GM18502 (cell line): ENCODE measurements around the gene CLIP2.

Source experiments
- ATAC-seq: cut with Tn5 transposase; IDR thresholded peaks from one replicate; pipeline ENCODE4 v1.9.1; 2021; ENCODE audit warnings: mild to moderate bottlenecking; ENCODE audit not compliant: unreplicated experiment, poor library complexity

The CLIP2 gene

DNA sequence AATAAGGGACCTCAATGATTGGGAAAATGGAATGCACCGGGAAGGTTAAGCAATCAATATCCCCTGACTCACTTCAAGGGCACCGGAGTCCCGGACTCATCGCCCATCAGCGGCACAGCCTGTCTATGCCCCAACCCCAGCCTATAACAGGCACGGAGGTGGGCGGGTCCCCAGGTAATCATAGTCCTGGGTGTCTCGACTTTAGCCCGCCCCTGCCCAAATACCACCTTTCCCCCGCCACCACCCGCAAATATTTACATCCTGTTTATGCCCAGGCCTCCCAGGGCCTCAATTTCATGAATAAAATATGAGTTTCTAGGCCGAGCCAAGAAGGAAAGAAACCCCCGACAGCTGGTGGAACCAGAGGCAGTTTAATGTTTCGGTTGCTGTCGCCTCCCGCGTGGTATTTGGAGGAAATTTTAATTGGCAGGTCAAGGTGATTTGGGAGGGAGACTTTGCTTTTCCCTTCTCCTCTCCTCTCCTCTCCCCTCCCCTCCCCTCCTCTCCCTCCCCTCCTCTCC, 19.4 kb upstream of the CLIP2 start:
- peak; percentile 35 for ATAC-seq

DNA sequence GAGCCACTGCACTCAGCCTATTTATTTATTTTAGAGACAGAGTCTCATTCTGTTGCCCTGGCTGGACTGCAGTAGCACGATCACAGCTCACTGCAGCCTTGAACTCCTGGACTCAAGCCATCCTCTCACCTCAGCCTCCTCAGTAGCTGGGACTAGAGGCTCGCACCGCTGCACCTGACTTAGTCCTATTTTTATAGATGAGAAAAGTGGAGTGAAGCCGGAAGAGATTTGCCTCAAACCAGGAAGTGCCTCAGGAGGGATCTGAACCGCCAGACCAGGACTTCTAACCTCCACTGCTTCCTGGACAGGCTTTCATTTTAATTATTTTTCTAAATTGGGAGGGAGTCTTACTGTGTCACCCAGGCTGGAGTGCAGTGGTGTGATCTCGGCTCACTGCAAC, 17.5 kb upstream of the CLIP2 start:
- no peak for ATAC-seq

DNA sequence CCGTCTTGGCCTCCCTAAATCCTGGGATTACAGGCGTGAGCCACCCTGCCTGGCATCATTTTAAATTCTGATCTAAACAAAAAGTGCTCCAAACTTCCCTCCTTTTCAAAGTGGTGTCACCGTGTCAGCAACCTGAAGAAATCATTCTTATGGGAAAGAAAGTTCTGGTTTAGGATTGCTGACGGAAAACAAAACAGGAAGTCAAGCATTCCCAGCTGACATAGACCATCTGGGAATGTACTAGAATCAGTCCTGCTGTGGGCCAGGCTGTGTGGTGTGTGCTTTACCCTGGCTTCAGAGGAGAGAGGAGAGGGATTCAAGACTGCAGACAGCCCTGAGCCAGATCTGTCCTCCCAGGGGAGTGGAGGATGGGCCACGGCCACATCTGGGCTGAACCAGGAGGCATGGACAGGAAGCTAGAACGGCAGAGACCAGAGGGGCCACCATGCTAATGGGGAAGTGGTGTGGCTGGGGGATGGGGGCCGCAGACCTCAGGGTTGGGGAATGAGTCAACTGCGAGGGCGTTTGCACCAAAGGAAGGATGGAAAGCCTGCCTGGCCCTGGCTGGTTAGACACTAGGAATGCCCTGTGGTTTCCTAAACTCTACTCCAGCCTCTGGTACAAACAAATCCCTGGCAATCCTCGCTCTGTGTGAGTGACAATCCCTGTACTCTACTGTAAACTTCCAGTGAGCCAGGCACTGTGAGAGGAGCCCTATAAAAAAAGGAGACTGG, 16.7 kb upstream of the CLIP2 start:
- ATAC-seq = peak; percentile 78

DNA sequence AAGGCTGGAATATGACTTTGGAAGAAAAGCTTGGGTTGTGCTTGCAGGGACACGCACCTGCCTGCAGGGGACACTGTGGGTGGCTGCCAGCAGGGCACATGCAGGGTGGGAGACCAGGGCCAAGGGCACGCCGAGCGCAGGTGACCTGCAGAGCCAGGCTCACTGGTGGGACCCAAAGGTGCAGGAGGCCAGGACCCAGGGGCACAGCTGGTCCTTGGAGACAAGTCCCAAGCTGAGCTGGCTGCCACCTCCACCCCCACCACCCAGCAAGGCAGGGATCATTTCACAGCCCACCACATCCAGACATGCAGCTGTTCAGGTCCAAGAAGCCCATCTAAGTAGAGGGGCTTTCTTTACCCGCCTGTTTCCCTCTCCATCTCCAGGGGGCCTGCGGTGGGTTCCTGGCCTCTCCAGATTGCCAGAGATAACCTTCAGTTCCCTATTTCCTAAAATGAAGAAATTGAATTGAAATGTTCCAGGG, 13.8 kb upstream of the CLIP2 start:
- no peak for ATAC-seq

DNA sequence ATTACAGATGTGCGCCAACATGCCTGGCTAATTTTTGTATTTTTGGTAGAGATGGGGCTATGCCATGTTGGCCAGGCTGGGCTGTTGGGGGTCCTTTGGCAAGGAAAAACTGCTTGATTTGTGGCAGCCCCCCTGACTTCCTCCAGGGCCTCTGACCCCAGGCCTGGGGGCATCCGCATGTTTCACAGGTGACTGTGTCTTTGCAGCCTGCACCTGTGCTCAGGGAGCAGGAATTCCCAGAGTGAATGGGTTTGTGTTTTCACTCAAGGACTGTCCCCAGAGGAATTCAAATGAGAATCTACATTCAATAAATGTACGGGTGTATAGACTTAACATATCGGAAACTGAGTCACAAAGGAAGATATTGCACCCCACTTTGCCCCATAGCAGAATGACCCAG, 11.6 kb upstream of the CLIP2 start:
- ATAC-seq = no peak

DNA sequence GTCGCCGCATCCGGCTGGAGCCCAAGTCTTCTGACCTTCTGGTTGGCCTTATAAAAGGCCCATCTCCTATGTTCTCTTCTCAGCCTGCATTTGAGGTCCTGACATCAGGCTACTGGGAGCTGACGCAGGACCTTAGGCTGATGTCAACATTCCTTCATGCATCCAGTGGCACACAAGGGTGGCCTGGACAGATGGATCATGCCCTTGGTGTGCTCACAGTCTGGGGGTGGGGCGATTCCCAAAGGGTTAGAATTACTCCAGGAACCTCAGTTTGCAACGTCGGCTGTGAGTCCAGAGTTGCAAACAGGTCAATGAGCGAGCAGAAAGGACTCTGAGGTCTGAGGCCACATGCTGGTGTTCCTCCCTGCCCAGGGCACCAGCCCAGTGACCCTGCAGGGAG, 8.2 kb upstream of the CLIP2 start:
- ATAC-seq = no peak

DNA sequence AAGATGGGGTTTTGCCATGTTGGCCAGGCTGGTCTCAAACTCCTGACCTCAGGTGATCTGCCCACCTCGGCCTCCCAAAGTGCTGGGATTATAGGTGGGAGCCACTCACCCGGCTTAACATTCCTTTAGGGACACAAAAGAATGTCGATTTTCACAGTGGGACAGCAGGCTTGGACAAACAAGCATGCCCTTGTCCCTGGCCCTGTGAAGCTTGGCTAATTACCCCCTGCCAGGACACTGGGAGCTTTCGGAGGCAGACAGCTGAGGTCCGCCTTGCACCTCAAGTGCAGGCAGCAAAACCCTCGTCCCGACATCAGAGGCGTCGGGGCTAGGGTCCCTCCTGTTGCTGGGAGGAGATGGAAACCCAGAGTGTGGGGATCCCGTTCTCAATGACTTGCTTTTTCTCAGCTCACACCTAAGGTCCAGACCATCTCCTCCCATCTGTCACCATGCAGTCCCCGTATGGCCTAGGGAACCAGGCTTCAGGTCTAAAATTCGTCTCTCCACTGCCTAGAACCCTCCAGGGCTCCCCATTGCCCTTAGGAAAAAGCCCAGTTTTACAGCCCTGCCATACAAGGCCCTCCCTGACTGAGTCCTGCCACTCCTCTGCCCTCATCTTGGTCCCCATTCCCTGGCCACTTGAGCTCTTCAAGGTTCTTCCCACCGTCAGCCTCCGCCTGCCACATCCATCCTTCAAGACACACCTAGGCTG, 6.3 kb upstream of the CLIP2 start:
- ATAC-seq = no peak

DNA sequence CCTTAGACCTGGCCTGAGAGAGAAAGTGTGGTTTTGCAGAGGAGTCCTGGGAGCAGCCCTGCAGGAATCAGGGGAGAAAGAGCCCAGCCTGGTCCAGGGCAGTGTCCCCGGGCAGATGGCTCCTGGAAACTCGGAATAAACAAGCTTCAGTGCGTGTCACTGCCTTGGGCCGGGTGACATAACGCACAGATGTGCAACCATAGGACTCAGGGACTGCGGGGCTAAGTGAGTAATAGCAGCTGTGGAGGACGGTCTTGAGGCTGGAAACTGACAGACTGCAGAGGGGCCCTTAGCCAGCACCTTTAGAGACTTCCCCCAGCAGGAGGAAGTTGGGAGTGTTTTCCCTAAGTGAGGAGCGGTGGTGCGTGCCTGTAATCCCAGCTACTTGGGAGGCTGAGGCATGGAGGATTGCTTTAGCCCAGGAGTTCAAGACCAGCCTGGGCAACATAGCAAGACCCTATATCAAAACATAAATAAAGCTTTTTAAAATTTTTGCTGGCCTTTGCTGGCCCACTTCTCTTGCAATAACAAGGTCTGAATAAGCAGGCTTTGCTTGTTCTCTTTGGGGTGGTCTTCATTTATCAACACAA, 5.3 kb upstream of the CLIP2 start:
- ATAC-seq = no peak

DNA sequence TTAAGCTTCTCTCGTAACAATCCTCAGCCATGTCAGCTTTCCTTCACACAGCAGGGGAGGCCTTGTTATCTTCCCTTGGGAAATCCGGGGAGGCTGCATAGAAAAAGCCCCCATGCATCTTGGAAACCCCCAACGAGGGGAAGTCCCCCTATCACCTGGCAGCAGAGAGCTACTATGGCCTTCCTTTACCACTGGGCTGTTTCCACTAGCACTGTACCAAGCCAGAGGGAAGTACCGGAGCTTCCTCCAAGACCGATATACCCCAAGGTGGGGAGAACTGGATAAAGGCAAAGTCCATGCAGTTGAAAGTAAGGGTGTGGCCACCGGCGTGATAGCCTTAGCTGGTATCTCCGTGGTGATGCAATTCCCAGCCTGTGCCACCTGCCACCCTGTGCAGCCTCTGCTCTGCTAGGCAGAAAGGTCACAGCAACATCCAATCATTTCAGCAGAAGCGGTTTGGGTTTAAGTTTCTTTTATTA, 4.4 kb upstream of the CLIP2 start:
- peak; percentile 44 for ATAC-seq

DNA sequence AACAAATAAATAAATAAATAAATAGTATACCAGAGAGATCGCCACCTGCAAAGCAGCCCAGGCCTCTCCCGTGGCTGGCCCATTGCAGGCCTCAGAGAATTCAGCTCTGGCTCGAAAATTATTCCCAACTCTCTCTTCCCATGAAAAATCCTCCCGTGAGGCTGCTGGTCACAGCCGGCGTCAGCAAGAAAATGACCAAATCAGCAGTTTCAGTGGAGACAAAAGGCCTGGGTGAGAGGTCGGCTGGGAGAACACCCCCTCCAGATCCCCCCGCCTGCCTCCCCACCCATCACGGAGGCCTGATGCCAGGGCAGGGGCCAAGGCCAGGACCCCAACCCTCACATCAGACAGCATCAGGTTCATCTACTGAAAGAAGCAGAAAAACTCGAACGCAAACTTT, 3.1 kb upstream of the CLIP2 start:
- no peak for ATAC-seq

DNA sequence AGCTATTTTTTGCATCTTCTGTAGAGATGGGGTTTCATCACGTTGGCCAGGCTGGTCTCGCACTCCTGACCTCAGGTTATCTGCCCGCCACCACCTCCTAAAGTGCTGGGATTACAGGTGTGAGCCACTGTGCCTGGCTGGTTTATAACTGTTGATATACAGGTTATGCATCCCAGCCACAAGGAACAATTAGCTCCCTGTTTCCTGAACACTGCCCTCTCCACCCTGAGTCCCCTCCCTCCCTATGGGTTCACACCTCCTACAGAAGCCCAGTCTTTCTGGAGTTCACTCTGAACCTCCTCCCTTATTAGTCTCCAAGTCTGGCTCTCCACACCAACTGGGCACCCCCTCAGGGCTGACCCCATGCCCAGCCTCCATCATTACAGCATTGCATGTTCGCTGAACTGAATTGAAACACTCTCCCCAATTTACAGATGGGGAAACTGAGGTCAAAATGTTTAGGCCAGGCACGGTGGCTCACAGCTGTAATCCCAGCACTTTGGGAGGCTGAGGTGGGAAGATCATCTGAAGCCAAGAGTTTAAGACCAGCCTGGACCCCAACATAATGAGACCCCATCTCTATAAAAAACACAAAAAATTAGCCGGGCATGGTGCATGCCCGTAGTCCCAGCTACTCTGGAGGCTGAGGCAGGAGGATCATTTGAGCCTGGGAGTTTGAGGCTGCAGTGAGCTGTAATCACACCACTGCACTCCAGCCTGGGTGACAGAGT, 1.7 kb upstream of the CLIP2 start:
- no peak for ATAC-seq

DNA sequence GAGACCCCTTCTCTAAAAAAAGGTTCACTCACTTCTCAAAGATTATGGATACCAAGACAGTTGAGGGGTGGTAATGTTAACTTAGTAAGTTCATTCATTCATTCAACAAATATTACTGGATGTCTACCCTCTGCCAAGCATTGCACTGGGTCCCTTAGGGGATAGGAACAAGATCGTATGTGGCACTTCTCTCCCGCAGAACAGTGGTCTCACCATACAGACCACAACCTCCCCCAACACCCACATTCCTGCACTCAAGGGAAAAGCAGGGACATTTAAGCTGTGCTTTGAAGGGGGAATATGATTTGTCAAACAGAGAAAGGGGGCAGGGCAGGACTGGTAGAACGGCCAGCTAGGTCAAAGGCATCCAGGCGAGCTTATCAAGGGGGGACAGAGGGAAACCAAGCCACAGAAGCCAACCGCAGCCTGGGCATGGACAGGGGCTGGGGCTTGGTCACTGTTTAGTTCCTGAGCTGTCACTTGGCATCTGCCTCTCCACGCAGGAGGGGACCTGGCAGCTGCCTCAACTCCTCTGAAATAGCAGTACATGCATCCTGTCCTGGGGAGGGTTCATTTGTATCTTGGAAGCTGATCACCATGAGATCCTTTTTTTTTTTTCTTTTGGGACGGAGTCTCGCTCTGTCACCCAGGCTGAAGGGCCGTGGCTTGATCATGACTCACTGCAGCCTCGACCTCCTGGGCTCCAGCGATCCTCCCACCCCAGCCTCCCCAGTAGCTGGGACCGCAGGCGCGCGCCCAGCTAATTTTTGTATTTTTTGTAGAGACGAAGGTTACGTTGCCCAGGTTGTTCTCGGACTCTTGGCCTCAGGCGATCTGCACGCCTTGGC, 949 bp upstream of the CLIP2 start:
- no peak for ATAC-seq

DNA sequence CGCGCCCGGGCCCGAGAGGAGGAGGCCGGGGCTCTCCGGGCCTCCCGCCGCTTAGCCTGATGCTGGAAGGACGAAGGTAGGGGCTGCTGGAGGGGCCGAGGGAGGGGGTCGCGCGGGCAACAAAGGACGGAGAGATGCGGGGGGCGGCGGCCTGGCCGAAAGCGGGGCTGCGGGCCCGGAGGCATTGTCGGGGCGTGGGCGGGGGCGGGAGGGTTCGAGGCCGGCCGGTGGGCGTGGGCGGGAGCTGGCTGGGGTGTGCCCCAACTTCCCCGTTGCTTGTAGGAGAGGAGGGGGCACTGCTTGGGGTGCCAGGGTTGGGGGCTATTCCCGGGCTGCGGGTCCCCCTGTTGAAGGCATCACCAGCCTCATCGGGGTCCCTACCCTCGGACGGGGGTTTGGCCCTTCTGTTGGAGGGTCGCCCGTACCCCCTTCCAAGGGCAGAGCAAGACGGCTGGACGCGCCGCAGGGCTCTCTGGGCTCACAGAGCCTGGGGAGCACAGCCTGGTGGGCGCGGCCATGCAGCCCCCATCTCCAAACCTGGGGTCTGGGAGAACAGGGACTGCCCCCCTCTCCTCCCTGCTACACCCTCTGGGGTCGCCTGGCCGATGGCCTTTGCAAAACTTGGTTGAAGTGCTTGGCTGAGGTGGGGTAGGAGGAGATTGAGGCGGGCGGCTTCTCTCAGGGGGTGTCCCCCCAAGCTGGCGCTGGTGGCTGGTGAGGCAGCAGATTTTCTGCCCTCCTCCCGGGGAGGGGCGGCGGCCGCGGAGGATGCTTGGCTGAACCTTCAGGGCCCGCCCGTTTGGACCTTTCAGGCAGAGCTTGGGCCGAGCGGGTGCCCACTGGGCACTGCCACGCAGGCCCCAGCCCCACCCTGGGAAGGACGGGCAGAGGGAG, 699 bp downstream of the CLIP2 start:
- ATAC-seq = no peak

DNA sequence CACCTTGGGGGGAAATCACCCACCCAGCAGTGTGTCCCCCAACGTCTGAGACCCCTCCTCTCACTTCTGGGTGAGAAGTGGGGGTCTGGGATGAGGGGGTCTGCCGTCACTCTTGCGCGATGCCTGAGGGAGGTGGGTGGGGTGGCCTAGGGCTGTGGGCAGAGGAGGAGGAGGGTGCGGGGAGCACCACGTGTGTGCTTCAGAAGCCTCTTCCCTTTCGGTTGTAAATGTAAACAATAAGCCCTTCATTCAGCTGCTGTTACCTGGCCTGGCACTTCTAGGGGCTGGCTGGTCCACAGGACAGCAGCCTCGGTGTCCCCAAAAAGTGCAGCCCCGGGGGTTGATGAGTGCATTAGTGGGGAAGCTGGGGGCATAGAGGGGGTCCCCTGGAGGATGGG, 1.3 kb downstream of the CLIP2 start:
- no peak for ATAC-seq

DNA sequence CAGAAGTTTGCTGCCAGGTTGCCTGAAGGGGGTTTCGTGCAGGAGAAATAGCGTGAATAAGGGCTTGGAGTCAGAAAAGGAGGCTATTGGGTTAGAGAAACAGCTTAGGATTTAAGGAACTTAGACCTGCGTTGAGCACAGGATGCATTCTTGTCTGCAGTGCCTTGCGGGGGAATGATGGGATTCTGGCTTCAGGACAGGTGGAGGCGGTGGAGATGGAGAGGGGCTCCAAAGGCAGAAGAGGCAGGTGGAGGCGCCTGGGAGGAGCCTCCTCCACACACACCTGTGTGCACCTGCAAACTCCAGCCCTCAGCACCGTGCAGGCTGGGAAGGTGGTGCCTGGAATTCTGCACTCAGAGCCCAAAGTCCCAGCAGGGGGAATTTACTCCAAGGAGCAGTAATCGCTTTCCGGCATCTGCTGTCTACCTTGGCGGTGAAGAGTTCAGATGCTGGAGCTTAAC, 1.8 kb downstream of the CLIP2 start:
- no peak for ATAC-seq

DNA sequence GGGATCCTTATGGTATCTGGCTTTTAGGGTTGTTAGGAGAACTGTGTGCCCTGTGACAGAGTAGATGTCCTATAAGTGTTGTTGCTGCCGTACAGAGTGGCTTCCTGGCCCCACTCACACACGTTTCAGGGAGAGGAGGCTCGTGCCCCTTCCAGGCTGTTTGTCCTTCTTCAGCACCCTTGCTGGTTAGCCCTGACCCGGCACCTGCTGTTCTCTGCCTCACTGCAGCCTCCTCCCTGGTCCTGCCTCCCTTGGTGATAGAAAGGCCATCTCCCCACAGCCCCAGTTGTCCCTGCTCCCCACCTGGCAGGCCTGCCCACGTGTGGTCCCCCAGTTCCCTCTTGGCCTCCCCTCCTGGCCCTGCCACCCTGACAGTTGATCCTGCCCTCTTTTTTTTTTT, 2.3 kb downstream of the CLIP2 start:
- no peak for ATAC-seq

DNA sequence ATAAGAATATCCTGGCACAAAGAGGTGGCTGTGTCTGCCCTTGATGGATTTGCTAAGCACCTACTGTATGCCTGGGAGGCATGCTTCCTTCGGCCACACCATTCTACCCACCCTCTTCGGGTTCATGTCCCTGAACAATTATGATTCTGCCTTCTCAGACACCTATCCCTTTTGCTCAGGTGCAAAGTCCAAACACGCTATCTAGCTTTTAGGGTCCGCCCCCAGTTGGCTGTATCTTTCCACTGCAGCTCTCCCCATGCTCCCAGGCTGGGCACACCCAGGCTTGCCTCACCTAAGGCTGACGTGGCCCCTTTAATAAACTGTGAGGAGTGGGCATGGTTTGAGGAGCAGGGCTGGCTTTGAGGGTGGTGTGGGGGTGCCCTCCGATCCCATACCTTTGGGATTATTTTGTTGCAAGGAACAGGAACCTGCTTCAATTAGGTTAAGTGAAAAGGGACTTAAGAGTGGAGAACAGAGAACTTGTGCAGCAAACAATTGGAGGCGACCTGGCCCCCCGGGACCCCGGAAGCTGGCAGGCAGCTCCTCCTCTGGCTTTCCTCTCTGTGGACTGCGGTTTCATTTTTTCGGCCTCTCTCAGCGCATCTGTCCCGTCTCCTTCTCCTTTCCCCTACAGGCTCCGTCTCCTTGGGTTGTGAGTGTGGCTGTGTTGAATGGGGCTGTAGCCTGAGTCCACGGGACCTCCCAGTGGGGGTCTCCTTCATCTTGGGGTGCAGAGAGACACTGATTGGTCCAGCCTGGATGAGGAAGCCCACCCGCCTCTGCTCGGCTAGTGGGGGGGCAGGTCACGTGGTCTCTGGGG, 3.8 kb downstream of the CLIP2 start:
- no peak for ATAC-seq

DNA sequence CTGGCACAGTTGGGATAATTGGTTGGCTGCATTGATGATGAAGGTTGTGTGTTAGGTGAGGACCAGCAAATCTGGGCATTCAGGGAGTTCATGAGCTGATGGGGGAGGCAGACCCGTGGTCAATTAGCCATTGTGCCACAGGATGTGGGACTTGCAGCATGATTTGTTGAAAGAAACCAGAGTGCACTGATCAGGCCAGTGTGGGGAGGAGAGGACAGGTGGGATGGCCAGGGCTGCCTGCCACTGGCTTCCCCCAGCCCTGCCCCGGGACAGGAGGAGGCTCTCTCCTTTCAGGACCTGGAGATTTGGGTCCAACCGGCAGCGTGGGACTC, 4.3 kb downstream of the CLIP2 start:
- no peak for ATAC-seq
